HG03460 (cell line): Measurements from ENCODE around the gene PTPRG.
"Not testable (repeated sequence)": the region's sequence is repeated elsewhere in the genome, so short reads cannot be mapped to it uniquely, and the experiment has no call there.

Experiments
- ATAC-seq: cut with Tn5 transposase; IDR thresholded peaks from one replicate; pipeline ENCODE4 v1.9.1; 2021; ENCODE audit not compliant: unreplicated experiment

PTPRG gene

GRCh38 chr3:61748288-61748687 is 186.9 kb downstream of the PTPRG start:
- no peak for ATAC-seq

DNA sequence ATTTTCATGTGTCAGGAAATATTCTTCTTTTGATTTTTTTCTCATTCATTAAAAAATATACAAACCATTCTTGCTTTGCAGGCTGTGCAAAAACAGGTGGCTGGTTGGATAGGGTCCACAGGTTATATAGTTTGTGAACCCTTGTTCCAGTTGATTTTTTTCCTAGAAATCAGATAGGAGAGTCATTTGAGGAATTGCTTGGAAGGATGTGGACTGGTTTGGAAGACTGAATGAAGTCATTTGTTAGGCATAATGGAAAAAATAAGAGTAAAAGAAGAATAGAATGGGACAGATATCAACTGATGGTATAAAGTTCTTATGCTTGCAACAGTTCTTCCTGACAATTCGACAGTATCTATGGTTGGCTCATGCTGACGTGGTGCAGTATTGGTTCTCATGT is 189.4 kb downstream of the PTPRG start:
- ATAC-seq = no peak

- no peak for ATAC-seq
Measured at GRCh38 chr3:61758839-61759238, 197.5 kb downstream of the PTPRG start.

- ATAC-seq = not testable (repeated sequence)
Measured at GRCh38 chr3:61760783-61761182, 199.4 kb downstream of the PTPRG start.

DNA sequence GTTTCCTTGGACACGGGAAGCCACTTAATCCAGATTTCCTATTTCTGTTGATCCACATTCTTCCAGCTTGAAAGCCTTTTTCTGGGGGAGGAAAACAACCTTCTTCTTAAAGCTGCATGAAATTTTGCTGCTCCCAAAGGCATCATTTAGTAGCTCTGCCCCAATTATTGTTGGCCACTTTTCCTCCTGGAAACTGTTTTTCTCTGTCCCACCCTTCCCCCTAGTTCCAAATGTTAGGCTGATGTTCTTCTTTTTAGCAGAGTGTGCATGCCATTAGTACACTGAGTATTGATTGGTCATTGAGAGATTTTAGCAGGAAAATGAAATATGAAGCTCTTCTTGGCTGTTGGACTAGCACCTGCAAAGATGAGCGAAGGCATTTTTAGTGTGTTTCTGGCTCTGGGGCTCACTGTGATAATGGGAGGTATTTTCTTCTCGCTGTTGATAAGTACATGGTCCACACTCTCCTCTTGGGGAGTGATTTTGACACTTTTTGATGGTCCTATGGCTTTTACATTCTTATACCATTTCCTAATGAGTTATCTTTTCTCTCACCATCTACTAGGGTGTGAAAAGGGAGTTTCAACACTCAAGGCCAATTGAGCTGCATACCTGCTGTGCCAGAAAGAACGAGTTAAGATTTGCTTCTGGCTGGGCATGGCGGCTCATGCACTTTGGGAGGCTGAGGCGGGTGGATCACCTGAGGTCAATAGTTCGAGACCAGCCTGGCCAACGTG is 200.5 kb downstream of the PTPRG start:
- ATAC-seq = no peak

GRCh38 chr3:61765157-61765876 is 203.9 kb downstream of the PTPRG start:
- no peak for ATAC-seq

DNA sequence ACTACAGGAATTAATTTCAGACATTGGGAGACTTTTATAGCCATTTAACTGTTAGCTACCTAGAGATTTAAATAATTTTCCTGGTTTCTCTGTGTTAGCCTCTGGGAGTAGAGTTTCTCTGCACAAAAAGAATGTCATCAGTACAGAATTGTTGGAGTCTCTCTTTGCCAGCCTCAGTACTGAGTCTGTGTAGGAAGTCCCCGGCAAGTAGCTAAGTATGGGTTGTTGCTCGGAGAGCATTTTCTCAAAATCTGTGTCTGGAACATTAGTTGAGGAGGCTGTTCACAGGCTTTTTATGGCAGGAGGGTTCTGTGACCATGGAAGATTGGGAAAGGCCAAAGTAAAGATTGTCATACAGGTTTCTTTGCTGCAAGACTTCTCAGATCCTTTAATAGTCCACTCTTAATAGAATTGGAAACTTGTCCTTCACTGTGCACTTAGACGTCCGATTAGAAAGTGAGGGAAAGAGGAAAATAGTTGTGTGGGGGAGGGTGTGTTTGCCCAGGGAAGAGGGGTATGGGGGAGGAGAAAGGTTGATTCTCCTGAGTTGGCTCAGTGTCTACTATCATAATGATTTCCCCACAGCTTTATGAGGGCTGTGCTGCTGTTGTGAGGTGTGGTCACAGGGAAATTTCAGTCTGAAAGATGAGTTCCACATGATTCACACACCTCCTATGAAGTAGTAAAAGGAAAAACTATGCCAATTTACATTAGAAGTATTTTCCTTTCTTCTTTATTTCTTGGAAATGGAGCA is 207.1 kb downstream of the PTPRG start:
- no peak for ATAC-seq

- no peak for ATAC-seq
Measured at GRCh38 chr3:61769266-61769990, 208.1 kb downstream of the PTPRG start.

DNA sequence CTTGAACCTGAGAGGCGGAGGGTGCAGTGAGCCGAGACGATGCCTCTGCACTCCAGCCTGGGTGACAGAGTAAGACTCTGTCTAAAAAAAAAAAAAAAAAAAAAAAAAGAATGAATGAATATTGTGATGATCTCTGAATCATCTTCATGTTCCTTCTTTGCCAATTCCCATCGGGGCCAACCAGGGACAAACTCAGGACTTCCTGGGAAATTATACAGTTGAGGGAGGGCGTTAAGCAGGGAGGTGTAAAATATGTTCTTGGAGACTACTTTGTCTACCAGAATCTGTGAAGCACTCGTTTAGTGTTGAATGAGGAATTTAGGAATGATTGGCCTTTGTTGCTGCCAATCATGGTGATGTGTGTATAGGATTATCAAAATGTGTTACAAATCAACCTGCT is 210.6 kb downstream of the PTPRG start:
- no peak for ATAC-seq

DNA sequence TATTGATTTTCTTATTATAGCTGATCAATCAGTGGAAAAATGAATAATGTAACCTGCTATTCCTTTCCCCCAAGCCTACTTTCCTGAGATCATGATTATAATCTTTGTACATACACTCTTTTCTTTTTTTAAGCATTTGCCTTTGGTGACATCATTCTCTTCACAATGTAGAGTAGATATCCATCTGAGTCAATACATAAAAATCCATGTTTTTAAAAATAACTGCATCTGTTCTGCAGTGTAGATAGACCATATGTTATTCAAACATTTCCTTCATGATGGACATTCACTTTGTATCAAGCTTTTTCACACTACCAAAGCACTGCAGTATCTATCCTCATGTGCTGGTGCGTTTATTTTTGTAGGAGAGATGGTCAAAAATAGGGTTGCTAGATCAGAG is 211.1 kb downstream of the PTPRG start:
- no peak for ATAC-seq

GRCh38 chr3:61774279-61774890 is 213.0 kb downstream of the PTPRG start:
- ATAC-seq = no peak

- ATAC-seq = no peak
Measured at GRCh38 chr3:61776390-61776789, 215.0 kb downstream of the PTPRG start.

GRCh38 chr3:61777483-61777882 is 216.1 kb downstream of the PTPRG start:
- ATAC-seq = no peak

- no peak for ATAC-seq
Measured at GRCh38 chr3:61778095-61778494, 216.7 kb downstream of the PTPRG start.

DNA sequence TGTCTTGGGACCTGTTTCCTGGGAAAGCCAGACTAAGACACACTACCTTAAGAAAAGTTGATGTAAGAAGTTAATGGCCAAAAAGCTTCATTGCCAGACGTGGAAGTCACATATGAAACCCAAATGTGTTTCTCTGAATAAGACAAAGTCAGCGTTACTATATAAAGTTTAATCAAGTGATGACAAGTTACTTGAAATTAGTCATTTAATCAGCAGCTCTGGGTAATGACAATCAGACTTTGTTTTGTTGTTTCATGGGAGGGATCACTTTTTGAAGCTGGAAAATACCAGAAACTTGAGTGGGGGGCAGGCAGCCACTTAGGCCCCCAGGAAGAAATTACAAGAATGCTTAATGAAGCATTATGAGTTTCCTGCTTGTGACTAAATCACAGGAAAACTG is 218.6 kb downstream of the PTPRG start:
- no peak for ATAC-seq

- ATAC-seq = no peak
Measured at GRCh38 chr3:61780455-61781228, 219.3 kb downstream of the PTPRG start.

DNA sequence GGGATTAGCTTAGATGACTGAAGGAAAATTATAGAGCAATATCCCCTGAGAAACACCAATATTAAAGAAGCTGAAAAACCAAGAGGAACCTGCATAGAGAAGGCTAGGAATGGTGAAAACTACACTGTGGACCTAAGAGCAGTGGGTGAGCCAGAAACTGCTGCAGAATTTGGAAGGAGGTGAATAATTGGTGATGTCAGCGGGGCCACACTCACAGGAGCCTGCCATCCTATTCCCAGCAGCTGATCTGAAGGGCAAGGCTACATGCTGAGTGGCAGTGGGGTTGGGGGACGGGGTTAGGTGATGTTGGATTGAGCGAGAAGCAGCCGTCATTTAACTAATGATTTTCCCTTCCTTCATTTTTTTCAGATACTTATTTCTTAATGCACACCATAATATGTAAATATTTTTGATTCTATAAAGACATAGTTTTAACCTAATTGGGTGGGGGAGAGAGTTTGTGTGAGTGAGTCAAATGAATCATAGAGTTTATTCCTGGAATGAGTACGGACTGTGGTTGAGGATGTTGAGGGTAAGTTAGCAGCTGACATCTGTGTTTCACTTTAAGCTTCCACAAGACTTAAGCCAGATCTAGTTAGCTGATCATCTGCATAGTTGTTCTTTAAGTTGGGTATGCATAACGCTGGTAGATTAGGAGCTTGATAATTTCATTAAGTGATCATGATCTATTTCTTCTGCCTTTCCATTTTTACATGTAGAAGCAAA is 222.8 kb downstream of the PTPRG start:
- no peak for ATAC-seq

DNA sequence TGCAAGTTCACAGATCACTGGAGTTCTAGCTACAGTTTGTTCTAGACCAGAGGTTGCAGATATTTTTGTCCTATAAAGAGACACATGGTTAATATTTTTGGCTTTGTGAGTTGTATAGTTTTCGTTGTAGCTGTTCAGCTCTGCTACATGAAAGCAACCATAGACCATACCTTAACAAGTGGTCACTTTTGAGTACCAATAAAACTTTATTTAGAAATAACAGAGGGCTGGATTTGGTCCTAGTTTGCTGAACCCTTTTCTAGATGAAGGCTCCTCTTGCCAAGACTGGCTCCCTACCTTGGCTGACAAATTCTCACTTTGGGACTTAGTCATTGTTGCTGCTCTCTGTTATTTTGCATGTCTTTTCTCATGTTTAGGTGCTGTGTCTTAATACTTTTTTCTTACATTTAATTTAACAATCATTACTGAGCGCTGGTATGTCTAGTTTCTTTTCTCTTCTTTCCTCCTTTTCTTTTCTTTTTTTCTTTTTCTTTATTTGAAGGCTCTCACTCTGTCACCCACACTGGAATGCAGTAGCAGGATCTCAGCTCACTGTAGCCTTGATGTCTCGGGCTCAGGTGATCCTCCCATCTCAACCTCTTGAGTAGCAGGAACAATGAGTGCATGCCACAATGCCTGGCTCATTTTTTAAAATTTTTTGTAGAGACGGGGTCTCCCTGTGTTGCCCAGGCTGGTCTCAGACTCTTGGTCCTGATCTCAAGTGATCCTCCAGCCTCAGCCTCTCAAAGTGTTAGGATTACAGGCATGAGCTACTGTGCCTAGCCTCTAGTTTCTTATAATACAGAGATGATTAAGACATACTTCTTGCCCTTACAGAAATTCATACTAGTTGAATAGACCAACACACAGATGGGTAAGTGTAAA is 227.5 kb downstream of the PTPRG start:
- no peak for ATAC-seq
